Ovary (tissue), 9 donors: Measurements from ENCODE around the gene HAGH. TPM values are rescaled to one million over a fixed set of nuclear protein-coding genes. Genes with fewer than 3 reads are reported as not detected.
A peak's percentile ranks its signal among the peaks of the same experiment; 100 is the strongest.

Experiments used
- DNase-seq, 5 donors: peaks; one replicate each; pipeline ENCODE4 v3.0.0-alpha.2; 2019 to 2020
- H3K27ac ChIP-seq, 2 donors: fragments of 200-600 bp; one replicate each; pipeline versions ENCODE4 v1.5.1 to v1.8.0; 2019 to 2022
- H3K27me3 ChIP-seq: fragments of 200-600 bp; one replicate; pipeline ENCODE4 v1.8.0; 2022
- H3K36me3 ChIP-seq: fragments of 200-600 bp; sonication (generic); one replicate; pipeline ENCODE4 v1.5.1; 2019
- H3K4me1 ChIP-seq: one replicate; pipeline ENCODE4 v1.8.1; 2013; ENCODE audit warnings: mild to moderate bottlenecking, moderate library complexity; ENCODE audit not compliant: insufficient read depth
- H3K4me3 ChIP-seq: fragments of 200-600 bp; sonication (generic); one replicate; pipeline ENCODE4 v1.5.1; 2017
- H3K9me3 ChIP-seq, 2 donors: fragments of 200-600 bp in 1 of 2; sonication (generic) in 1 of 2; one replicate each; pipeline versions ENCODE4 v1.5.1 to v1.8.1; 2013 to 2019; ENCODE audit warnings: mild to moderate bottlenecking in 1 of 2, moderate library complexity in 1 of 2
- CTCF ChIP-seq, 3 donors: fragments of 450-650 bp in 2 of 3; fragments of 200-600 bp in 1 of 3; IDR thresholded peaks; one replicate each; pipeline versions ENCODE4 v1.5.1 to v1.8.0; 2016 to 2022; ENCODE audit warnings: antibody characterized with exemption in 3 of 3, mild to moderate bottlenecking in 1 of 3
- EP300 ChIP-seq: sonication (generic); formaldehyde crosslinking; IDR thresholded peaks from one replicate; pipeline ENCODE4 v1.6.1; 2017; ENCODE audit warnings: antibody characterized with exemption
- POLR2A ChIP-seq: fragments of 450-650 bp; IDR thresholded peaks from one replicate; pipeline ENCODE4 v1.6.1; 2017; ENCODE audit warnings: antibody characterized with exemption, mild to moderate bottlenecking, moderate library complexity
- WGBS, 3 donors: extraction: QIAGEN DNeasy Blood & Tissue Kit in 1 of 3; methylation state at CpG; one replicate each; pipeline versions ENCODE4 v1.1.5 to v1.1.7; 2013 to 2017; 5-methylcytosine and 5-hydroxymethylcytosine counted together
- intact Hi-C, 4 donors: fragments of 100-400 bp; cut with DNase I; formaldehyde crosslinking; loops; one replicate each; pipeline versions ENCODE4 v1.11.0 to v1.15.1; 2022 to 2023
- polyA plus RNA-seq, 2 donors: library from polyadenylated mRNA; stranded (reverse); fragments of 200-250 nt in 1 of 2; fragments of 350-450 nt in 1 of 2; fragmentation: Illumina TruSeq in 1 of 2; extraction: RNeasy Lipid Tissue Mini Kit (QIAGEN cat#74804) in 1 of 2; gene quantifications; one replicate each; pipeline ENCODE4 v1.2.3, GENCODE V29; 2013 to 2014
- total RNA-seq, 7 donors: library from RNA; depleted of rRNA in 2 of 7; stranded (reverse); fragments of >200 nt in 2 of 7; fragmentation: NEBNext Ultra II Directional in 3 of 7; extraction: Animal tissue kit (Norgen Biotek cat#: 25700) in 3 of 7; gene quantifications; one replicate each; pipeline versions ENCODE4 v1.1.0 to v1.2.4, GENCODE V29; 2016 to 2023
- donor health status: DM: no; HTN: no; CAD: no; lungs with moderate emphysema.
- donor health status: DM: no; HTN: no; CAD: no.
- donor health status: Bipolar disorder and iron deficiency.
- donor health status: DM: yes; HTN: yes; CAD: no.
- donor health status: DM: no; HTN: no; CAD: no.
- donor health status: DM: yes; HTN: yes; CAD: no.

The HAGH gene
- total and polyA plus RNA-seq, 9 donors = 7.7 to 70.2 (median 37.0) TPM

- WGBS, 3 donors = 67 to 74% (median 72%) methylated on average over 32 of the region's 32 CpGs
- intact Hi-C loops = no loop called here
- Histone ChIP-seq H3K4me3 (no peak overlapping the region), H3K27me3 (no peaks in the 10 kb centered on the region), H3K9me3 (no peaks in the 10 kb centered on the region), H3K4me1 (no peaks in the 10 kb centered on the region), H3K36me3 (no peaks in the 10 kb centered on the region), H3K27ac (no peak overlapping the region)
- TF ChIP-seq POLR2A (no peak), EP300 (no peak)
- DNase-seq = no peak
These were observed 31.5 kb downstream of the HAGH start for GRCh38 chr16:1794908-1795666.

- no peak for TF ChIP-seq CTCF (IDR thresholded peaks at IDR 0.05)
- TF ChIP-seq POLR2A = no peak
- TF ChIP-seq EP300 = no peak
- Histone ChIP-seq H3K9me3 (no peaks in the 10 kb centered on the region), H3K27ac (no peak overlapping the region), H3K36me3 (no peaks in the 10 kb centered on the region), H3K4me3 (no peak overlapping the region), H3K27me3 (no peaks in the 10 kb centered on the region), H3K4me1 (no peaks in the 10 kb centered on the region)
- intact Hi-C loops = no loop called here
- 31 to 41% (median 41%) methylated on average over 17 to 18 of the region's 18 CpGs for WGBS, 3 donors
- peak in 3 of 5 donors; percentile 24 to 46 (median 28) for DNase-seq
These were observed 32.3 kb downstream of the HAGH start for GRCh38 chr16:1794221-1794871.

GRCh38 chr16:1793578-1794220 is 32.9 kb downstream of the HAGH start, which contains the start of gene IGFALS:
IGFALS (minus strand) TSS chr16:1793705; CDS start chr16:1793652, 53 bp downstream.
- peak in 2 of 5 donors; percentile 17 to 23 for DNase-seq
- Histone ChIP-seq H3K4me3 (no peak within 1 kb of the TSS), H3K27me3 (no peaks in the 10 kb centered on the region), H3K4me1 (no peaks in the 10 kb centered on the region), H3K9me3 (no peaks in the 10 kb centered on the region), H3K36me3 (no peaks in the 10 kb centered on the region), H3K27ac (no peak within 1 kb of the TSS)
- intact Hi-C loops = no loop called here
- 26 to 43% (median 33%) methylated on average over 22 to 28 of the region's 28 CpGs for WGBS, 3 donors
- TF ChIP-seq EP300 = no peak
- no peak for TF ChIP-seq POLR2A
- TF ChIP-seq CTCF (IDR thresholded peaks at IDR 0.05) = no peak

GRCh38 chr16:1792836-1793577 is 33.6 kb downstream of the HAGH start:
- Histone ChIP-seq H3K4me1 (no peaks in the 10 kb centered on the region), H3K27ac (no peak overlapping the region), H3K9me3 (no peaks in the 10 kb centered on the region), H3K27me3 (no peaks in the 10 kb centered on the region), H3K4me3 (no peak overlapping the region), H3K36me3 (no peaks in the 10 kb centered on the region)
- WGBS, 3 donors = 78 to 81% (median 80%) methylated on average over 23 to 33 of the region's 33 CpGs
- peak in 2 of 5 donors; percentile 16 to 21 for DNase-seq
- TF ChIP-seq POLR2A (no peak), EP300 (no peak), CTCF (IDR thresholded peaks at IDR 0.05) (no peak)
- intact Hi-C loops = no loop called here
